Measurements from ENCODE around the gene SHQ1. TPM values are rescaled to one million over a fixed set of nuclear protein-coding genes. Genes with fewer than 3 reads are reported as not detected.
"Not testable (repeated sequence)": the region's sequence is repeated elsewhere in the genome, so short reads cannot be mapped to it uniquely, and the experiment has no call there.

Gene SHQ1
- total and polyA plus RNA-seq, 7 donors: 7.9 to 17.4 (median 9.6) TPM

GRCh38 chr3:72794079-72794478 lies 54.2 kb downstream of the SHQ1 start:
- intact Hi-C loops (cut with DNase I): no loop called here
- Histone ChIP-seq H3K4me1 (peaks cover 0 to 8% (median 2%) of the 10 kb centered on the region in 4 donors), H3K27ac (no peak overlapping the region), H3K9me3 (no peaks in the 10 kb centered on the region), H3K4me3 (no peak overlapping the region), H3K36me3 (no peaks in the 10 kb centered on the region), H3K27me3 (no peaks in the 10 kb centered on the region)
- TF ChIP-seq POLR2A (IDR thresholded peaks at IDR 0.05) (no peak), CTCF (IDR thresholded peaks at IDR 0.05) (no peak), EP300 (IDR thresholded peaks at IDR 0.05) (no peak), POLR2AphosphoS5 (IDR thresholded peaks at IDR 0.05) (no peak)
- no peak for DNase-seq
- WGBS, 2 donors: 60 to 80% methylated on average over 3 of the region's 3 CpGs

- Histone ChIP-seq H3K4me3 (no peak overlapping the region), H3K9me3 (no peaks in the 10 kb centered on the region), H3K27ac (no peak overlapping the region), H3K36me3 (no peaks in the 10 kb centered on the region), H3K4me1 (no peaks in the 10 kb centered on the region), H3K27me3 (no peaks in the 10 kb centered on the region)
- 79 to 95% methylated on average over 1 of the region's 1 CpG for WGBS, 2 donors
- intact Hi-C loops (cut with DNase I): no loop called here
- no peak for DNase-seq
- TF ChIP-seq CTCF (IDR thresholded peaks at IDR 0.05) (no peak), POLR2A (IDR thresholded peaks at IDR 0.05) (no peak), EP300 (IDR thresholded peaks at IDR 0.05) (no peak), POLR2AphosphoS5 (IDR thresholded peaks at IDR 0.05) (no peak)
Observed at GRCh38 chr3:72791161-72791560, 57.1 kb downstream of the SHQ1 start.

- Histone ChIP-seq H3K27ac (no peak overlapping the region), H3K4me3 (no peak overlapping the region), H3K4me1 (no peaks in the 10 kb centered on the region), H3K27me3 (no peaks in the 10 kb centered on the region), H3K36me3 (peaks cover 0 to 5% (median 2%) of the 10 kb centered on the region in 4 donors), H3K9me3 (no peaks in the 10 kb centered on the region)
- intact Hi-C loops (cut with DNase I): no loop called here
- DNase-seq: no peak
- 94 to 99% methylated on average over 1 of the region's 1 CpG for WGBS, 2 donors
- TF ChIP-seq CTCF (IDR thresholded peaks at IDR 0.05): no peak
- no peak for TF ChIP-seq EP300 (IDR thresholded peaks at IDR 0.05)
- TF ChIP-seq POLR2A (IDR thresholded peaks at IDR 0.05): no peak
- TF ChIP-seq POLR2AphosphoS5 (IDR thresholded peaks at IDR 0.05): no peak
Observed at GRCh38 chr3:72789786-72790185, 58.5 kb downstream of the SHQ1 start.

GRCh38 chr3:72788232-72788631 lies 60.0 kb downstream of the SHQ1 start:
- H3K4me1 ChIP-seq; DNase-seq; H3K4me3 ChIP-seq; H3K9me3 ChIP-seq; intact Hi-C loops (cut with DNase I); H3K27ac ChIP-seq; H3K27me3 ChIP-seq; H3K36me3 ChIP-seq: not testable (repeated sequence)
- WGBS, 2 donors: 98% methylated on average over 27 of the region's 27 CpGs

GRCh38 chr3:72786668-72787067 lies 61.6 kb downstream of the SHQ1 start:
- peaks cover 0 to 10% (median 3%) of the 10 kb centered on the region in 4 donors for H3K36me3 ChIP-seq
- H3K9me3 ChIP-seq: no peaks in the 10 kb centered on the region
- H3K4me3 ChIP-seq: no peak overlapping the region
- no peak overlapping the region for H3K27ac ChIP-seq
- H3K27me3 ChIP-seq: no peaks in the 10 kb centered on the region
- no peak for TF ChIP-seq POLR2AphosphoS5 (IDR thresholded peaks at IDR 0.05)
- TF ChIP-seq CTCF (IDR thresholded peaks at IDR 0.05): no peak
- TF ChIP-seq EP300 (IDR thresholded peaks at IDR 0.05): no peak
- TF ChIP-seq POLR2A (IDR thresholded peaks at IDR 0.05): no peak
- intact Hi-C loops (cut with DNase I): no loop called here
- WGBS, 2 donors: 97 to 98% methylated on average over 3 of the region's 3 CpGs
- H3K4me1 ChIP-seq: no peaks in the 10 kb centered on the region
- no peak for DNase-seq

All from sigmoid colon (tissue), 7 donors.